Uterus (tissue), 2 donors: ENCODE results near the gene SLC16A3.

ENCODE experiments used
- POLR2A ChIP-seq, 2 donors: fragments of 450-650 bp; IDR thresholded peaks; one replicate each; pipeline ENCODE4 v1.6.1; 2016; ENCODE audit warnings: antibody characterized with exemption in 2 of 2, mild to moderate bottlenecking in 1 of 2, moderate library complexity in 1 of 2
- TF ChIP-seq, protein P1 (sequence below), 4 experiments: fragments of 200-600 bp in 2 of 4; fragments of 450-650 bp in 2 of 4; sonication (generic) in 2 of 4; IDR thresholded peaks; one replicate each; pipeline ENCODE4 v1.5.1; 2016 to 2019; ENCODE audit warnings: antibody characterized with exemption in 4 of 4, mild to moderate bottlenecking in 2 of 4, moderate library complexity in 1 of 4

- TF ChIP-seq, protein P1, sequence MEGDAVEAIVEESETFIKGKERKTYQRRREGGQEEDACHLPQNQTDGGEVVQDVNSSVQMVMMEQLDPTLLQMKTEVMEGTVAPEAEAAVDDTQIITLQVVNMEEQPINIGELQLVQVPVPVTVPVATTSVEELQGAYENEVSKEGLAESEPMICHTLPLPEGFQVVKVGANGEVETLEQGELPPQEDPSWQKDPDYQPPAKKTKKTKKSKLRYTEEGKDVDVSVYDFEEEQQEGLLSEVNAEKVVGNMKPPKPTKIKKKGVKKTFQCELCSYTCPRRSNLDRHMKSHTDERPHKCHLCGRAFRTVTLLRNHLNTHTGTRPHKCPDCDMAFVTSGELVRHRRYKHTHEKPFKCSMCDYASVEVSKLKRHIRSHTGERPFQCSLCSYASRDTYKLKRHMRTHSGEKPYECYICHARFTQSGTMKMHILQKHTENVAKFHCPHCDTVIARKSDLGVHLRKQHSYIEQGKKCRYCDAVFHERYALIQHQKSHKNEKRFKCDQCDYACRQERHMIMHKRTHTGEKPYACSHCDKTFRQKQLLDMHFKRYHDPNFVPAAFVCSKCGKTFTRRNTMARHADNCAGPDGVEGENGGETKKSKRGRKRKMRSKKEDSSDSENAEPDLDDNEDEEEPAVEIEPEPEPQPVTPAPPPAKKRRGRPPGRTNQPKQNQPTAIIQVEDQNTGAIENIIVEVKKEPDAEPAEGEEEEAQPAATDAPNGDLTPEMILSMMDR (IDR thresholded peaks at IDR 0.05) = no peak
- no peak for TF ChIP-seq POLR2A (IDR thresholded peaks at IDR 0.05)
Observed at GRCh38 chr17:82247856-82248671, 19.2 kb downstream of the SLC16A3 start.
